ENCODE measurements around the gene OSBP2. TPM values are rescaled to one million over a fixed set of nuclear protein-coding genes. Genes with fewer than 3 reads are reported as not detected.
A peak's percentile ranks its signal among the peaks of the same experiment; 100 is the strongest.

Gene OSBP2
- total and polyA plus RNA-seq, 9 donors: 1.3 to 5.1 (median 1.4) TPM

- Histone ChIP-seq H3K27me3 (no peaks in the 10 kb centered on the region), H3K36me3 (no peaks in the 10 kb centered on the region), H3K4me1 (ENCODE audit: insufficient read depth) (peaks cover 2% of the 10 kb centered on the region), H3K27ac (no peak overlapping the region), H3K9me3 (no peaks in the 10 kb centered on the region), H3K4me3 (no peak overlapping the region)
- WGBS, 3 donors: 1 to 3% (median 3%) methylated on average over 74 to 85 of the region's 85 CpGs
- TF ChIP-seq POLR2A (IDR thresholded peaks at IDR 0.05): no peak
- TF ChIP-seq, protein P1, sequence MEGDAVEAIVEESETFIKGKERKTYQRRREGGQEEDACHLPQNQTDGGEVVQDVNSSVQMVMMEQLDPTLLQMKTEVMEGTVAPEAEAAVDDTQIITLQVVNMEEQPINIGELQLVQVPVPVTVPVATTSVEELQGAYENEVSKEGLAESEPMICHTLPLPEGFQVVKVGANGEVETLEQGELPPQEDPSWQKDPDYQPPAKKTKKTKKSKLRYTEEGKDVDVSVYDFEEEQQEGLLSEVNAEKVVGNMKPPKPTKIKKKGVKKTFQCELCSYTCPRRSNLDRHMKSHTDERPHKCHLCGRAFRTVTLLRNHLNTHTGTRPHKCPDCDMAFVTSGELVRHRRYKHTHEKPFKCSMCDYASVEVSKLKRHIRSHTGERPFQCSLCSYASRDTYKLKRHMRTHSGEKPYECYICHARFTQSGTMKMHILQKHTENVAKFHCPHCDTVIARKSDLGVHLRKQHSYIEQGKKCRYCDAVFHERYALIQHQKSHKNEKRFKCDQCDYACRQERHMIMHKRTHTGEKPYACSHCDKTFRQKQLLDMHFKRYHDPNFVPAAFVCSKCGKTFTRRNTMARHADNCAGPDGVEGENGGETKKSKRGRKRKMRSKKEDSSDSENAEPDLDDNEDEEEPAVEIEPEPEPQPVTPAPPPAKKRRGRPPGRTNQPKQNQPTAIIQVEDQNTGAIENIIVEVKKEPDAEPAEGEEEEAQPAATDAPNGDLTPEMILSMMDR (IDR thresholded peaks at IDR 0.05): peak; percentile 32 to 60 (median 51)
- DNase-seq: peak; percentile 72 to 91 (median 82)
- intact Hi-C loops (cut with DNase I): no loop called here
These were observed 107.8 kb downstream of the OSBP2 start for GRCh38 chr22:30802202-30803166.

DNA sequence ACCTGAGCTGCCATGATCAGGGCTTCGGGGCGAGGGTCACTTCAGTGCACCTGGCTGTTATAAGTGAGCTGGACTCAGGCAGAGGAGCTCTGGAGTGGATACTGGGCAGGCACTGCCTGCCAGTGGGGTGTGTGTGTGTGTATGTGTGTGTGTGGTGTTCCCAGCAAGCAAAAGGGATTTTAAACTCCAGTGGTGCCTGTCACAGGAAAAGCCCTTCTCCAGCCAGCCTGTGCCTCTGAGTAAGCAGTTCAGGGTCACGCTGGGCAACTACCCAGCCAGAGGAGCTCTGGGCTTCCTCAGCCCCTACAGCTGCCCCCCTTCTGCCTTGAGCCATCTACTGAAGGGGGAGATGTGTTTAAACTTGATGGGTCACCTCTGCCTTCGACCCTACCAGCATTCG, 109.0 kb downstream of the OSBP2 start:
- Histone ChIP-seq H3K4me3 (no peak overlapping the region), H3K9me3 (no peaks in the 10 kb centered on the region), H3K4me1 (ENCODE audit: insufficient read depth) (peaks cover 2% of the 10 kb centered on the region), H3K27me3 (no peaks in the 10 kb centered on the region), H3K27ac (no peak overlapping the region), H3K36me3 (no peaks in the 10 kb centered on the region)
- intact Hi-C loops (cut with DNase I): no loop called here
- 88 to 91% (median 90%) methylated on average over 5 of the region's 5 CpGs for WGBS, 3 donors
- TF ChIP-seq EP300 (IDR thresholded peaks at IDR 0.05): no peak
- TF ChIP-seq, protein P1 (IDR thresholded peaks at IDR 0.05): no peak
- TF ChIP-seq POLR2A (IDR thresholded peaks at IDR 0.05): no peak
- no peak for DNase-seq

GRCh38 chr22:30804626-30805025, 110.0 kb downstream of the OSBP2 start:
- H3K4me1 ChIP-seq (ENCODE audit: insufficient read depth): peaks cover 2% of the 10 kb centered on the region
- no peak overlapping the region for H3K27ac ChIP-seq
- WGBS, 3 donors: 74 to 77% (median 75%) methylated on average over 5 of the region's 5 CpGs
- no peaks in the 10 kb centered on the region for H3K9me3 ChIP-seq
- TF ChIP-seq, protein P1 (IDR thresholded peaks at IDR 0.05): no peak
- TF ChIP-seq EP300 (IDR thresholded peaks at IDR 0.05) (no peak), POLR2A (IDR thresholded peaks at IDR 0.05) (no peak)
- no peak for DNase-seq
- H3K27me3 ChIP-seq: no peaks in the 10 kb centered on the region
- no peak overlapping the region for H3K4me3 ChIP-seq
- intact Hi-C loops (cut with DNase I): no loop called here
- H3K36me3 ChIP-seq: no peaks in the 10 kb centered on the region

- WGBS, 3 donors: 31 to 43% (median 35%) methylated on average over 3 of the region's 3 CpGs
- peaks cover 2% of the 10 kb centered on the region for H3K4me1 ChIP-seq (ENCODE audit: insufficient read depth)
- DNase-seq: no peak
- TF ChIP-seq, protein P1 (IDR thresholded peaks at IDR 0.05): no peak
- TF ChIP-seq POLR2A (IDR thresholded peaks at IDR 0.05) (no peak), EP300 (IDR thresholded peaks at IDR 0.05) (no peak)
- H3K27me3 ChIP-seq: no peaks in the 10 kb centered on the region
- H3K9me3 ChIP-seq: no peaks in the 10 kb centered on the region
- no peak overlapping the region for H3K27ac ChIP-seq
- H3K4me3 ChIP-seq: no peak overlapping the region
- no peaks in the 10 kb centered on the region for H3K36me3 ChIP-seq
- intact Hi-C loops (cut with DNase I): no loop called here
These were observed 111.8 kb downstream of the OSBP2 start for GRCh38 chr22:30806391-30806861.
